ENCODE results near the gene KRTAP5-5. TPM values are rescaled to one million over a fixed set of nuclear protein-coding genes. Genes with fewer than 3 reads are reported as not detected.

The KRTAP5-5 gene
- total and polyA plus RNA-seq, 4 donors, result not detected

DNA sequence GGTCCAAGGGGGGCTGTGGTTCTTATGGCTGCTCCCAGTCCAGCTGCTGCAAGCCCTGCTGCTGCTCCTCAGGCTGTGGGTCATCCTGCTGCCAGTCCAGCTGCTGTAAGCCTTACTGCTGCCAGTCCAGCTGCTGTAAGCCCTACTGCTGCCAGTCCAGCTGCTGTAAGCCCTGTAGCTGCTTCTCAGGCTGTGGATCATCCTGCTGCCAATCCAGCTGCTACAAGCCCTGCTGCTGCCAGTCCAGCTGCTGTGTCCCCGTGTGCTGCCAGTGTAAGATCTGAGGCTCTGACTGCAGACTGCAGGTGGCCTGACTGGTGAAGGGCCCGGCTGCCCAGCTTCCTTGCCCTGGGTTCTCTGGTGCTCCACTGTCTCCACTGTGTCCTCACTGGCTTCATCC, 696 bp downstream of the KRTAP5-5 start:
- Histone ChIP-seq H3K36me3 (ENCODE audit: control insufficient read depth in 4 of 4, insufficient read depth in 3 of 4, low read depth in 1 of 4, low read length in 3 of 4) (no peaks in the 10 kb centered on the region), H3K9me3 (ENCODE audit: control insufficient read depth in 4 of 4, low read length in 3 of 4) (no peaks in the 10 kb centered on the region), H3K4me1 (ENCODE audit: control insufficient read depth in 4 of 4, insufficient read depth in 4 of 4, low read length in 3 of 4) (peaks cover 0 to 6% (median 0%) of the 10 kb centered on the region in 4 donors), H3K27me3 (ENCODE audit: control insufficient read depth in 4 of 4, insufficient read depth in 4 of 4, low read length in 3 of 4) (peaks cover 0 to 6% (median 1%) of the 10 kb centered on the region in 4 donors), H3K27ac (ENCODE audit: low read depth in 1 of 2, low read length in 2 of 2) (no peak overlapping the region), H3K9ac (ENCODE audit: low read depth in 1 of 2, low read length in 2 of 2) (no peak overlapping the region), H3K4me3 (ENCODE audit: low read depth in 1 of 3, low read length in 3 of 3) (no peak overlapping the region)
- DNase-seq (ENCODE audit: low spot score), result no peak
- WGBS, result 61% methylated on average over 2 of the region's 2 CpGs
- TF ChIP-seq HNF4G (IDR thresholded peaks at IDR 0.05) (no peak), HNF4A (conservative IDR thresholded peaks at IDR 0.05) (no peak), RAD21 (IDR thresholded peaks at IDR 0.05) (no peak), JUND (IDR thresholded peaks at IDR 0.05) (no peak)

DNA sequence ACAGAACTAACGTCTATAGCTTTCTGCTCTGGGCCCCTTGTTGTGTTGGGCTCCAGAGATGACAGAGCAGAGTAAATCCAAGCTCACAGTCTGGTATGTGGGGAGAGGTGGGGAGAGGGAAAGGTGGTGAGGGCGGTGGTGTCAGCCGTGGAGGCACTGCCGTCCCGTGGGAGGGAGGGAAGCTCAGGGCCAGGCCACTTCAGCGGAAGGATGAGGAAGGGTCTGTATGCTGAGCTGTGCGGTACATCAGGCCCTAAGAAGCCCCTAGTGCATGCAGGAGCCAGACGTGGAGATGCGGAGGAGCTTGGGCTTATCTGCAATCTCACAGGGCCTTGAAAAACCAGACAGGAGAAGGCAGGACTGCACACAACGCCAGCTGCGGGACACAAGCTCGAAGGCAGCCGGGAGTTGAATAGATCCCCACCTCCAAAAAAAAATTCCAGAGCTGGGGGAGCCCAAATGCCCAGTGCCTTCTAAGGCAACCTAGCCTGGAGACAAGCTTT, 1.5 kb downstream of the KRTAP5-5 start:
- 70% methylated on average over 13 of the region's 13 CpGs for WGBS
- Histone ChIP-seq H3K4me3 (ENCODE audit: low read depth in 1 of 3, low read length in 3 of 3) (no peak overlapping the region), H3K9me3 (ENCODE audit: control insufficient read depth in 4 of 4, low read length in 3 of 4) (no peaks in the 10 kb centered on the region), H3K36me3 (ENCODE audit: control insufficient read depth in 4 of 4, insufficient read depth in 3 of 4, low read depth in 1 of 4, low read length in 3 of 4) (no peaks in the 10 kb centered on the region), H3K9ac (ENCODE audit: low read depth in 1 of 2, low read length in 2 of 2) (no peak overlapping the region), H3K27ac (ENCODE audit: low read depth in 1 of 2, low read length in 2 of 2) (no peak overlapping the region), H3K27me3 (ENCODE audit: control insufficient read depth in 4 of 4, insufficient read depth in 4 of 4, low read length in 3 of 4) (peaks cover 0 to 8% (median 1%) of the 10 kb centered on the region in 4 donors), H3K4me1 (ENCODE audit: control insufficient read depth in 4 of 4, insufficient read depth in 4 of 4, low read length in 3 of 4) (peaks cover 0 to 6% (median 0%) of the 10 kb centered on the region in 4 donors)
- TF ChIP-seq, protein P1, sequence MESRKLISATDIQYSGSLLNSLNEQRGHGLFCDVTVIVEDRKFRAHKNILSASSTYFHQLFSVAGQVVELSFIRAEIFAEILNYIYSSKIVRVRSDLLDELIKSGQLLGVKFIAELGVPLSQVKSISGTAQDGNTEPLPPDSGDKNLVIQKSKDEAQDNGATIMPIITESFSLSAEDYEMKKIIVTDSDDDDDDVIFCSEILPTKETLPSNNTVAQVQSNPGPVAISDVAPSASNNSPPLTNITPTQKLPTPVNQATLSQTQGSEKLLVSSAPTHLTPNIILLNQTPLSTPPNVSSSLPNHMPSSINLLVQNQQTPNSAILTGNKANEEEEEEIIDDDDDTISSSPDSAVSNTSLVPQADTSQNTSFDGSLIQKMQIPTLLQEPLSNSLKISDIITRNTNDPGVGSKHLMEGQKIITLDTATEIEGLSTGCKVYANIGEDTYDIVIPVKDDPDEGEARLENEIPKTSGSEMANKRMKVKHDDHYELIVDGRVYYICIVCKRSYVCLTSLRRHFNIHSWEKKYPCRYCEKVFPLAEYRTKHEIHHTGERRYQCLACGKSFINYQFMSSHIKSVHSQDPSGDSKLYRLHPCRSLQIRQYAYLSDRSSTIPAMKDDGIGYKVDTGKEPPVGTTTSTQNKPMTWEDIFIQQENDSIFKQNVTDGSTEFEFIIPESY (IDR thresholded peaks at IDR 0.05), result no peak
- TF ChIP-seq, protein P2, sequence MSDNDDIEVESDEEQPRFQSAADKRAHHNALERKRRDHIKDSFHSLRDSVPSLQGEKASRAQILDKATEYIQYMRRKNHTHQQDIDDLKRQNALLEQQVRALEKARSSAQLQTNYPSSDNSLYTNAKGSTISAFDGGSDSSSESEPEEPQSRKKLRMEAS (IDR thresholded peaks at IDR 0.05), result no peak
- TF ChIP-seq YY1 (IDR thresholded peaks at IDR 0.05), result no peak
- no peak for DNase-seq (ENCODE audit: low spot score)

DNA sequence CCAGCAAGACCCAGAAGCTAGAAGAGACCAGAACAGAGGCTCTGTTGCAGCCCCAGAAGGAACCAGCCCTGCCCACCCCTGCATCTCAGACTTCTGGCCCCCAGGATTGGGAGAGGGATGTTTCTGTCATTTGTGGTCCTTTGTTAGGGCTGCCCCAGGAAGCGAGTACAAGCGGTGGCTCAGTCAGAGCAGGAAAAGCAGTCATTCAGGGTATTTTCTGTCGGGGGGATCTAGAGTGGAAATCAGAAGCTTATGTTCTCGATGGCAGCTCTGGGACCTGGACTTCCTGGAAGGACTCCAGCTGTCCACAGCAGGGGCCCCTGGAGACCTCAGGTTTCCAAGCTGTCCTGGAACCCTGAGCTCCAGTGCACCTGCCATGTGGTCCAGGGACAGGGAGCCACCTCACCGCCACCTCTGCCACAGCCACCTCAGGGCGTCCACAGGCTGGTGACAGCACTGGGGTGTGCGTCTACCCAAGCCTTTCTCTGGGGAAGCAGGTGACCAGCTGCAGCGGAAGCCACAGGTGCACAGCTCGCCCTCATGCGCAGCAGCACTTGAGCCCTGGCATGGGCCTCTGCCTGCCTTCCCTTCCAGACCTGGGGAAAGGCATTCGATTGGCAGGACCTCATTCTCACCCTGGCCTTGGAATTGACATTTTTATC, 2.6 kb downstream of the KRTAP5-5 start:
- 64% methylated on average over 11 of the region's 11 CpGs for whole genome bisulfite sequencing
- no peaks in the 10 kb centered on the region for H3K36me3 ChIP-seq (ENCODE audit: control insufficient read depth in 4 of 4, insufficient read depth in 3 of 4, low read depth in 1 of 4, low read length in 3 of 4)
- TF ChIP-seq EGR1 (IDR thresholded peaks at IDR 0.05; ENCODE audit: low read depth in 2 of 2) (no peak), YY1 (IDR thresholded peaks at IDR 0.05) (no peak), HNF4G (IDR thresholded peaks at IDR 0.05) (no peak), NR2F2 (IDR thresholded peaks at IDR 0.05) (no peak), GABPA (IDR thresholded peaks at IDR 0.05 in 1 of 2, conservative IDR thresholded peaks at IDR 0.05 in 1 of 2) (no peak), FOXA2 (IDR thresholded peaks at IDR 0.05) (no peak)
- TF ChIP-seq, protein P3, sequence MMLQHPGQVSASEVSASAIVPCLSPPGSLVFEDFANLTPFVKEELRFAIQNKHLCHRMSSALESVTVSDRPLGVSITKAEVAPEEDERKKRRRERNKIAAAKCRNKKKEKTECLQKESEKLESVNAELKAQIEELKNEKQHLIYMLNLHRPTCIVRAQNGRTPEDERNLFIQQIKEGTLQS (IDR thresholded peaks at IDR 0.05), result no peak
- TF ChIP-seq, protein P2 (IDR thresholded peaks at IDR 0.05), result no peak
- TF ChIP-seq, protein P4, sequence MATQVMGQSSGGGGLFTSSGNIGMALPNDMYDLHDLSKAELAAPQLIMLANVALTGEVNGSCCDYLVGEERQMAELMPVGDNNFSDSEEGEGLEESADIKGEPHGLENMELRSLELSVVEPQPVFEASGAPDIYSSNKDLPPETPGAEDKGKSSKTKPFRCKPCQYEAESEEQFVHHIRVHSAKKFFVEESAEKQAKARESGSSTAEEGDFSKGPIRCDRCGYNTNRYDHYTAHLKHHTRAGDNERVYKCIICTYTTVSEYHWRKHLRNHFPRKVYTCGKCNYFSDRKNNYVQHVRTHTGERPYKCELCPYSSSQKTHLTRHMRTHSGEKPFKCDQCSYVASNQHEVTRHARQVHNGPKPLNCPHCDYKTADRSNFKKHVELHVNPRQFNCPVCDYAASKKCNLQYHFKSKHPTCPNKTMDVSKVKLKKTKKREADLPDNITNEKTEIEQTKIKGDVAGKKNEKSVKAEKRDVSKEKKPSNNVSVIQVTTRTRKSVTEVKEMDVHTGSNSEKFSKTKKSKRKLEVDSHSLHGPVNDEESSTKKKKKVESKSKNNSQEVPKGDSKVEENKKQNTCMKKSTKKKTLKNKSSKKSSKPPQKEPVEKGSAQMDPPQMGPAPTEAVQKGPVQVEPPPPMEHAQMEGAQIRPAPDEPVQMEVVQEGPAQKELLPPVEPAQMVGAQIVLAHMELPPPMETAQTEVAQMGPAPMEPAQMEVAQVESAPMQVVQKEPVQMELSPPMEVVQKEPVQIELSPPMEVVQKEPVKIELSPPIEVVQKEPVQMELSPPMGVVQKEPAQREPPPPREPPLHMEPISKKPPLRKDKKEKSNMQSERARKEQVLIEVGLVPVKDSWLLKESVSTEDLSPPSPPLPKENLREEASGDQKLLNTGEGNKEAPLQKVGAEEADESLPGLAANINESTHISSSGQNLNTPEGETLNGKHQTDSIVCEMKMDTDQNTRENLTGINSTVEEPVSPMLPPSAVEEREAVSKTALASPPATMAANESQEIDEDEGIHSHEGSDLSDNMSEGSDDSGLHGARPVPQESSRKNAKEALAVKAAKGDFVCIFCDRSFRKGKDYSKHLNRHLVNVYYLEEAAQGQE (IDR thresholded peaks at IDR 0.05), result no peak
- TF ChIP-seq, protein P1 (IDR thresholded peaks at IDR 0.05), result no peak
- H3K27ac ChIP-seq (ENCODE audit: low read depth in 1 of 2, low read length in 2 of 2), result no peak overlapping the region
- peaks cover 0 to 6% (median 0%) of the 10 kb centered on the region in 4 donors for H3K4me1 ChIP-seq (ENCODE audit: control insufficient read depth in 4 of 4, insufficient read depth in 4 of 4, low read length in 3 of 4)
- no peak overlapping the region for H3K9ac ChIP-seq (ENCODE audit: low read depth in 1 of 2, low read length in 2 of 2)
- no peaks in the 10 kb centered on the region for H3K9me3 ChIP-seq (ENCODE audit: control insufficient read depth in 4 of 4, low read length in 3 of 4)
- H3K27me3 ChIP-seq (ENCODE audit: control insufficient read depth in 4 of 4, insufficient read depth in 4 of 4, low read length in 3 of 4), result peaks cover 0 to 8% (median 1%) of the 10 kb centered on the region in 4 donors
- DNase-seq (ENCODE audit: low spot score), result no peak
- H3K4me3 ChIP-seq (ENCODE audit: low read depth in 1 of 3, low read length in 3 of 3), result no peak overlapping the region
